HG03378 (cell line): ENCODE data around the gene KRT27.

Experiments
- ATAC-seq: cut with Tn5 transposase; IDR thresholded peaks from one replicate; pipeline ENCODE4 v1.9.1; 2021; ENCODE audit warnings: mild to moderate bottlenecking, moderate library complexity; ENCODE audit not compliant: unreplicated experiment

KRT27 gene

DNA sequence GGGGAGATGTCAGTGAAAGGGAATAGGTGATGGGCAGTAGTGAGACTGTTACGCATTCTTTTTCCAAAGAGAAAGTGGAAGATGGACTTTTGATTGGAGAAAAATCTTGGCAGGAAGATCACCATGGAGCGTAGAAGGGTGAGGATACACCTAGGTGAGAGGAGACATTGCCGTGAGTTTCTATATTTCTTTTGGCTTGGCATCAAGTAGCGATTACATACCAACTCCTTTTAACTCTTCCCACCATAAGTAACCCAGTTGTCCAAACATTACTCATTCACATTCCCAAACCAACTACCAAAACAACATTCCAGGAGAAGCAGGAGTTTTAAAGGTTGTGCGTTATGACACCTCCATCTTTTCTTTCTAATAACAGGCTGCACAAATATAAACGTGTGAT is 28.1 kb upstream of the KRT27 start:
- no peak for ATAC-seq

DNA sequence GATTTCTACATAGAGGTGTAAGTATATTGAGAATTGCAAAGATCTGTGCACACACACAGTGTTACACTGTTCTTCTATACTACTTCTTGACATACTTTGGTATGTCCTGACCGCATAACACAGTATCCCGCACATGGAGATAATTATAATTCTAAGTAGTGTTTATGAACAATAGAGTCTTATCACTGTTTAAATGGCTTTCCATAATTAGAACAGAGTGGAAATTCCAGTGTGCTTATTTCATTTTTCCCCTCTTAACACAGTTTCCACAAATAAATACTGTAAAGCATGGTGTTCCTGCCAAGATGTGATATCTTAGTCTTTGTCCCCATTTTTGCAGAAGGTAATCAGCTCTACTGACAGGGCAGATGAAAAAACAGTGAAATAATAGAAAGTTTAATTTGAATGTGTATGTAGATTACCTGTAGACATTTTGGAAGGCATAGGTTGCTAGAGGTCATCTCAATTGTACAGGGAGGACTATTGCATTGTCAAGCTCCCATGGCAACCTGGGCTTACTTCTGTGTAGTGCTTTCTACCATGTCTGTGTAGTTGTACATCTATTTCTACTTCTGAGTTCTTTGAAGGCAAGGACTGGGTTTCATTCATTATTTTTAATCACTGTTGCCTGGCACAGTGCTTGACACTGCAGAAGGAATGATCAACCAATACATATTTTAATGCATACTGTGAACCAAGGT is 27.5 kb upstream of the KRT27 start:
- ATAC-seq = no peak

DNA sequence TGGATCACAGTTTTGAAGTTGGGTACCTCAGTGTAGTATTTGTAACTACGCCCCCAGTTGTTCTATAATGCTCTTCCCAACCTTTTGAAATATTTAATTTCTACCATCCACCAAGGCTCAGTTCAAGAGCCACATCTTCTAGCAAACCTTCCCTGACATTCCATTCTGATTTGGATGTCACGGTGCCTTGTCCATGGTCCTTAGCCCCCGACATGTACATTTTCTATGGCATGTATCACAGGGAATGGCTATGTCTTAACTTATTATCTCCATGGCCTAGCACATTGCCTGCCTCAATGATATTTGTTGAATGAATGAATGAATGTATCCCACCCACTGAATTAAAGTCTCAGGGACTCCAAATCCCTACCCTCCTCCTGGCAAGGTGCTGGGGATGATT is 23.8 kb upstream of the KRT27 start:
- no peak for ATAC-seq

DNA sequence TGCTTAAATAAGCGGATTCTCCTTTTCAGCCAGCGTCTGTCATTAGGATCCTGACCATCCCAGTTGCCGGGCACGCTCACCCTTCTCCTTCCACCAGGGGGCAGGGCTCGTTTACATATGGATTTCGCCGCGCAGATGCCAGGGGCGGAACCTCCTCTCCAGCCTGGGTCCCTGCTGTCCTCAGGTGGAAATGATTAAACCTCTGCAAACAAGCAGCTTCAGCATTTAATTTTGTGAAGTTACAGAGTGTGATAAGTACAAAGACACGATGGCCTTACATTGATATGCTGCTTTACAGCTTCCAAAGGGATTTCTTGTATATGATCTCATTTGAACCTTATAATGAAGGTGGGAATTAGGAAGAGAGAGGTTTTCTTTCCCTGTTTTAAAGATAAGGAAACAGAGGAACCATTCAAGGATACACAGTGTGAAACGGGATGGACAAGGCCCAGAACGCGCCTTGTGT is 21.3 kb upstream of the KRT27 start:
- no peak for ATAC-seq

DNA sequence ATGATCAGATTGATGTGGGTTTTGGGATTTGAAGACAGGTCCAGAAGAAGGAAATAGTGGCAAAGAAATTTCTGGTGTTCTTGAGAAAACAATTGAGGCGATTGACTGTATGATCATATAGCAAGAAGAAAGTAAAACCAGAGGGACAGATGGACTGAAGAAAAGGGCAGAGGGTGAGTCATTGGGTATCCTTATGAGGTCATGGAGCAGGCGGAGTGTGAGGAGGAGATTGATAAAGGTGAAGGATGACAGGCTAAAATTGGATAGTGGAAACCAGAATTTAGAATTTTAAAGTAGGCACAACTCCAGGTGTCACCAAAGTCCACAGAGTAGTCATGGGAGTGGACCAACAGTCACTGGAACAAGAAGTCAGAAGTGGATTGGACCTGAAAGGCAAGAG is 18.8 kb upstream of the KRT27 start:
- ATAC-seq = no peak

DNA sequence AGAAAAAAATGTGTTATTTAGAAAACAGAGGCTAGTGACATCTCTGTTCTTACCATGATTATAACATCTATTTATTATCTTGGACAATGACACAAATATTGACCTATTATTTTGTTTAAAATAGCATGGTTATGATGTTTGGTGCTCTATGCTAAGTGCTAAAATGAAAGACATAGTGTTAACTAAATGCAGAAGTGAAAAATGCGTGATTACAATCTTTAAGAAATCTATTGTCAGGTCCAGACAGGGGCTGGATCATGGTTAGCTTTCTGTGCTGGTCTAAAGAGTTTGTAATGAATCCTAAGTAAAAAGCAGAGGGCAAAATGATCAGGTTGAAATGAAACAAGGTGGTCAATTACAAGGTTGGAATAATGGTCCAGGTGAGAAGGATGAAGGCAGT is 18.0 kb upstream of the KRT27 start:
- ATAC-seq = no peak

DNA sequence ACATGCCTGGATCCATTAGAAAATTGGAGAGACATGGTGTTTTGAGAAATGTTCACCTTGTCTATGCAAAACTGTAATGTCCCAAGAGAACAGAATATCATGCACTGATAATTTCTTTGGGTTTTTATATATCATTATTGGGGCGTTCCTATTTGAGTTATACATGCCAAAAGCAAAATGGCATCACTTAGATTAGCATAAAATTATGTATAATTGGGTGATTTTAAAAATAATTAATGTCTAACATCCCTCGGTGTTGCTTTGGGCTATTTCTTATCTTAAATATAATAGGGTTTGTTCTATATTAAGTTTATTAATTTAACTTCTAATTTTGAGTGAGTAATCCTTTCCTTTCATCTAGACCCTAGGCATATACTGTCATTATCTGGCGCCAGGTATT is 17.5 kb upstream of the KRT27 start, which contains the start of gene KRT28:
KRT28 (minus strand) TSS at position 101 of the 400 bp plus-strand sequence; CDS start at position 35, 66 bp downstream.
- ATAC-seq = no peak

DNA sequence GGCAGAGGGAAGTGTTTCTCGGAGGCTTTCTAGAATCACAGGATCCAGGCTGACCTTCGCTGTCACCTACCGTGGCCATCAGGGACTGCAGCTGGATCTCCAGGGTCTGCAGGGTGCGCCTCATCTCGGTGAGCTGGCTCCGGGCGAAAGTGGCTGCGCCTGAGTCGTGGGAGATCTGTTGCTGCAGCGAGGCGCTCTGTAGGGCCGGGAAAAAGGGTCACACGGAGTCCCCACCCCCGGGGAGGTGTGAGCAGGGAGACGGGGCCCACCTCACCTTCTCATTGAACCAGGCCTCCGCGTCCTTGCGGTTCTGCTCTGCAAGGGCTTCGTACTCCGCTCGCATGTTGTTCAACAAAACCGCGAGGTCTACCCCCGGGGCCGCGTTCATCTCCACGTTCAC is 14.5 kb upstream of the KRT27 start:
- no peak for ATAC-seq

DNA sequence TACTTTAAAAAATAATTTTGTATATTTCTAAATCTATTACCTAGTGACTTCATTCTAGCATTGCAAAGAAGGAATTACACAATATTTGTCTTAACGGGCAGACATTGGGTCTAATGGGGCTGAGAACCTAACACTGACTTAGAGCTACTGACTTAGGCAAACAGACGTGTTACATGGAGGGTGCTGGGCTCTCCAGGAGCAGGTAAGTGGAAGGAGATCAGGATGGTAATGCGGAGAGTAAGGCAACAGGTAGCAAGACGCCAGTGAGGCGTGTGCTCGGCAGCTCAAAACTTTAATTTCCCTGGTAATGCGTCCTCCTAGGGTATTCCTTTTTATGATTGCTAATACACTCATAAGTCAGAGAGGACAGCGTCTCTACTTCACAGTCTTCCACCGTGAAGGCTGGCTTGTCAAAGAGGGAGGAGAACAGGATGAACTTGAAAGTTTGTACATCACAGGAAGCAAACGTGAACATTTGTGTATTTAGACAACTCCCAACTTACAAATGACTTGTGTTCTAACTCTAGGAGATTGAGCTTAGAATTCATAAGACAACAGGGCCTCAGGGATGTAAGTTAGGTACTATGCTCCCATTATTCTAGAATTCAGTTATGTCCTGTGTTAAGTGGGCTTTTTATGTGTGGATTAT is 12.8 kb upstream of the KRT27 start:
- no peak for ATAC-seq

DNA sequence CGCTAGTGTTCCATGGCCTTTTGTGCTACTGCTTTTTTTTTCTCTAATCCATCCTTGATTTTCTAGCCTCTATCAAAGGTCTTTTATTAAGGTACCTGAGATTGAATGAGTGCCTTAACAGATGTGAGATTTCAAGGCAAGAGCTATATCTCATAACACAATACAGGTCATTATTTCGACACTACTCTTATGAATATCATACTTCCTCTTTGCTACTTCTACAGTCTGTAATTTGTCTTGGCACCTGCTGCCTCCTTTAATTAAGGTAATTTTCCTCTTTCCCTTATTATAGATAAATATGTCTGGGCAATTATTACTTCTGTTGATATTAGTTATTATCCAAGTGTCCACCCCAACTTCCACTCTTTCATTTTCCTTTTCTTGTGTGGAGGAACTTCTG is 12.1 kb upstream of the KRT27 start:
- ATAC-seq = no peak

DNA sequence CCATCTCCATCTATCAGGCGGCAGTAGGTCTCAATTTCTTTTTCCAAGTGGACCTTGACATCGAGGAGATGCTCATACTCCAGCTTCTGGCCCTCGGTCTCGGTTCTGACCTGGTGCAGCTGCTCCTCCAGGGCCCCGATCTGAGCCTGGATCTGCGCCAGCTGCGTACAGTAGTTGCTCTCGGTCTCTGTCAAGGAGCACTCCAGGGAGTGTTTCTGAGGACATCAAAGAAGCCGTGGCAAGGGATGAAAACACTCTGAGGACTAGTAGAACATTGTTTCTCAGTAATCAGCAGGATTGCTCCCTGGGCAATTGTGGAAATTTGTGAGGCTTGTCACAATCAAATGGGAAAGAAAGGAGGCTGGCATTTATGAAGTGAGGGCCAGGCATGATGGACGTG is 11.5 kb upstream of the KRT27 start:
- ATAC-seq = no peak

DNA sequence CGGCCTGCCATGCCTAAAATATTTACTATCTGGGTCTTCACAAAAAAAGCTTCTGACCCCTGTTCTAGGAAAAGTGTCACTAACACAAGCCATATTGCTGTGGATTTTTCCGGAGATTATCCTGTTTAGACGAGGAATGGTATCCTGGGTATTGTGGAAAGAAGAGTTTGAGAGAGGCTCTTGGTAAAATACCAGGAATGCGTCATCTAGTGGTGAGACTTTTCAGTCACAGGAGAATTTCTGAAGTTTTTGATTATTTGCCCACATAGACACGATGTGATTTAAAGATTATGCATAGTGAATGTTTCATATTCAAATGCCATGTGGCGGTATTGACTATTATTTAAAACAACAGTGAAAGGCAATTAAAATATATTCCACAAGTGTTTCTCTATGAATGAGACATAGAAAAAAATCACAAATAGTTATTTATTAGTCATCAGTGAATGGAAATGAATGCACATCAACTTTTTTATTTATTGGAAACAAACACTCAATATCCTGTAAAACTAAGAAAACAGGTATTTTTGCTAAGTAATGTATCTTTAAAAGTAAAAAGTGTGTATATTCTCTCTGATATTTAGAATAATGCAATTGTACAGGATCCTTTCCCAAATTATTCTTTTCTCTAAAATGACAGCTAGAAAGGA is 9.6 kb upstream of the KRT27 start:
- no peak for ATAC-seq

DNA sequence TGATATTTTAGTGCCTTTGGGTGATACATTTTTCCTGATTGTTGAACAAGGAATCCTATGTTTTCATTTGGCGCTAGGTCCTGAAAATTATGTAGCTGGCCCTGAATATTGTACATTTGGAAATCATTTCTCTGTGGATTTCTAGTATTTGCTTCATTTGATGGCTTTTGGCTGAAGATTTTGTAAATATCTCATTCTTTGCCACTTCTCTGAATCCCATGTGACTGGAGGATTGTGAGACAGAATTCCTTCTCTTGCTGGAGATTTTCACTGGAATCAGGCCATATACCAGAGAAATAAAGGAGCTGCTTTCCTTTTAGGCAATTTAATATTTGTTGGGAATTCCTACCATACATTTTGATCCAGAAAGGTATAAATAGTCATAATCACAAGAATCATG is 8.8 kb upstream of the KRT27 start:
- no peak for ATAC-seq

DNA sequence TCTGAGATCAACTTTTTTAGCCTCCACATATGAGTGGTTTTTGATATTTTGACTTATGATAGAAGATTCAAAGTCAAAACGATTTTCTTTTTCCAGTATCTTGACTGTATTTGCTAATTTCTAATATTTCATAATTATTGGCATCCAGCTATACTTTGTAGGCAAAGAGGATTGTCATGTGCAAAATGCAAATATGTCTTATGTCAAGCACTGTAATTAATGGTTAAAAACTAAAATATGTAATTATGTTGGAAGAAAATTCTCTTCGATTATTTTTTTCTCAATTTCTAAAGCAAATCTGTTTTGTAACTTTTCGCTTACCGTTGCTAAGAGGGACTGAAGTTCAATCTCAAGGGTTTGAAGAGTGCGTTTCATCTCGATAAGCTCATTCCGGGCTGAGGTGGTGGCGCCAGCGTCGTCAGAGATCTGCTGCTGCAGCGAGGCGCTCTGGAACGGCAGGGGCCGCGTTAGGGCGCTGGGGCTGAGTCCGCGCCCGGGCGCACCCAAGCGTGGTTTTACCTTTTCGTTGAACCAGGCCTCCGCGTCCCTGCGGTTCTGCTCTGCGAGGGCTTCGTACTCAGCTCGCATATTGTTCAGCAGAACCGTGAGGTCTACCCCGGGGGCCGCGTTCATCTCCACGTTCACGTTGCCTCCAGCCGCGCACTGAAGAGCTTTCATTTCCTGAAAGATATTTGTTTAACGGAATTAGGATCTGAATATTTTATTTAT is 3.0 kb downstream of the KRT27 start:
- no peak for ATAC-seq

DNA sequence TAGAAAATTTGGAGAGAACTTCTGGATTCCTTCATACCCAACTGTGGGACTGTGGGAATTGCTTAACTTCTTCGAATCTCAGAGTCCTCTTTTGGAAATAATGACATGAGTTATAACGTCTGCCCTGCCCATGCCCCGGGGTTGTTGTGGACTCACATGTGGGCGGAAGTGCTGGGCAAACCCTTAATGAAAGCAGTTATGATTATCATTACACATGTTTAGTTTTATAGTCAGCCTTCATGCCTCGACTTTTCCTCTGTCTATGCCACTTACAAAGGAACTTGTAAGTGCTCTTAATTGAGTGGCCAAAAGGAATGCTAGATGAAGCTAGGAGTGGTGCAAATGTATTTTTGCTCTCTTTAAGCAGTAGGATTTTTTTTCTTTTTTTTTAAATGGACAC is 3.9 kb downstream of the KRT27 start:
- no peak for ATAC-seq

DNA sequence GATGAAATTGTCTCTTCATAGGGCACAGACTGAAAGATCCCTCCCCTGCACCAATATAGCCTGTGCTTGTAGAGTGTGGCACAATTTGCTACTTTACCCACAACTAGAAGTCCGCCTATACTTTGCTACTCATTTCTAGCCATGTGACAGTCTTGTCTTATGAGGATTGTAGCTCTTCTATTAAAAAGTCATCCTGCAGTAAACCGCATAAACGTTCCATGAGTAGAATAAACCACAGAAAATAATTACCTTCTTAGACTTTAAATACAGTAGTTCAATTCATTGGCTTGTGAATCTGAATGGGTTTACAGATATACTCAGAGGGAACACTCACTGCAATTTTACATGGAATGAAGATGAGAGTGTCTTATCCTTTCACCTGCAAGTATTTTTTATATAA is 4.4 kb downstream of the KRT27 start:
- ATAC-seq = no peak

DNA sequence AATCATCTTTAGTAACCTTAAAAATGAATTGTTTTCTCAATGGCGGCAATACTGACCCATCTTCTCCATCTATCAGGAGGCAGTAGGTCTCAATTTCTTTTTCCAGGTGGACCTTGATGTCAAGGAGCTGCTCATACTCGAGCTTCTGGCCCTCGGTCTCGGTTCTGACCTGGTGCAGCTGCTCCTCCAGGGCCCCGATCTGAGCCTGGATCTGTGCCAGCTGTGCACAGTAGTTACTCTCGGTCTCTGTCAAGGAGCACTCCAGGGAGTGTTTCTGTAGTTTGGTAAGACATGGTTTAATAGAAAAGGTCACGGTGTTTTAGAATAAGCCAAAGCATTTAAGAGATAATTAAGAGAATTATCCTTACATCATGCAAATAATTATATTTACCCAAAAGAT is 4.9 kb downstream of the KRT27 start:
- ATAC-seq = no peak

DNA sequence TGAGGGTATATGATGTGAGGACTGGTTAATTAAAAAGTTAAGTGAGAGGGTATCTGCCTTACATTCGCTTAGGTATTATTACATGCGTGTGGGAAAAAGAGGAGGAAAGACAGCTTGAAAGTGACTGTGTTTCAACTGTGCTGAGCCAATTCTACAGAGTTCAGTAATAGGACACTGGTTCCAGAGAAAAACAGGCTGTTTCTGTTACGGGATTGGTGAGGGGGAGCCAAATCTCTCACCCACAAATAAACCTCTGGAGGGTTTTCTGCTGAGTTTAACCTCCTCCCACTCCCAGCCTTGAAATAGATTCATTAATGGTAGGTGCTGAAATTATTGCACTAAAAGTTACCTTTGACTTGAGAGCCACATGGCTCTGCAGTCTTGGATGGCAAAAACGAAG is 6.4 kb downstream of the KRT27 start:
- ATAC-seq = no peak

DNA sequence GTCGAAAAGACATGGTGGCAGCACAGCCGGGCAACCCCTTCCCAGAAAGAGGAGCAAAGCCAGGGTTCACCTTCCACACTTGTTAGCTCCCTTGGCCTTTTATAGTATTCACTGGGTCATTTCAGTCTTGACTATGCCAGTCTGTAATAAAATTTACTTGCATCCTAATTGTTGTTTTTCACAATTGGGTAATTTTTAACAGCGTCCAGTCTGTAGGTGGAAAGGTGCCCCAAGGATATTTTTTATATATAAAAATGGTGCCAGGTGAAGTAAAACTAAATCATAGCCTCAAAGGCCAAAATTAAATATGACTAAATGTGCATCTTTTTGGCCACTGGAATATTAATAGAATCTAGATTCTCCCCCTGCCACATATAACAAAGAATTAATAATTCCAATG is 10.2 kb downstream of the KRT27 start, which contains the start of gene KRT26:
KRT26 (minus strand) TSS at position 101 of the 400 bp plus-strand sequence; CDS start at position 13, 88 bp downstream.
- ATAC-seq = no peak

DNA sequence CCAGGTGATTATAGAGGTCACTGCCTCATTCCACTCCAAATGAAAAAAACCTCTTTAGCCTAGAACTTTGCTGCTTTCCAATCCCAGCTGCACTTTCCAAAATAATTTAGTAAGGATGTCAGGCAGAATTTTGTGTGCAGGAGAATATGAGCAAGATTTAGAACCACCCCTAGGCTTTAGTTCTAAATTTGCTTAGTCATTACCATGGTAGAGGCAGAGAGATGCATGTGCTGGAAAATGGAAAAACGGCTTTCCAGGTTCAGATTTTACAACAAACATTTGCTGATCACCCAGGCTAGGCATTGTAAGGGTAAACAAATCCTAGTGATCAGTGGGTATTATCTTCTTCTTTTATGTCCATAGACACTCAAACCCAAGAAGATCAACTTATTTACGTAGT is 16.7 kb downstream of the KRT27 start:
- ATAC-seq = no peak

DNA sequence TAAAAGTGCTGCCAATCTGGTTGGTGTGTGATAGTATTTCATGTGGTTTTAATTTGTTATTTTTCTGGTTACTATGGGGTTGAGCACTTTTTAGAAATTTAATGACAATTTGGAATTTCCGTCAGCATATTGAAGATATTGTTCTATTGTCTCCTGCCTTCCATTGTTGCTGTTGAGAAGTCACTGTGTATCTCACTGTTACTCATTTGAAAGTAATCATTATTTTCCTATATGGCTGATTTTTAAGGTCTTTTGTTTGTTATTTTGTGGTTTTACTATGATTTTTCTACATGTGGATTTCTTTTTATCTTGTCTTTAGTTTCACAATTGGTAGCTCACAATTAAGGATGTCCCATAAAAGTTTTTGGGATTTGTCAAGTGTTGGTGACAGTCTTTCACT is 18.6 kb downstream of the KRT27 start:
- no peak for ATAC-seq
